ENCODE measurements around the gene SLC7A14. TPM values are rescaled to one million over a fixed set of nuclear protein-coding genes. Genes with fewer than 3 reads are reported as not detected.

The SLC7A14 gene
- polyA plus RNA-seq, 3 donors: not detected

DNA sequence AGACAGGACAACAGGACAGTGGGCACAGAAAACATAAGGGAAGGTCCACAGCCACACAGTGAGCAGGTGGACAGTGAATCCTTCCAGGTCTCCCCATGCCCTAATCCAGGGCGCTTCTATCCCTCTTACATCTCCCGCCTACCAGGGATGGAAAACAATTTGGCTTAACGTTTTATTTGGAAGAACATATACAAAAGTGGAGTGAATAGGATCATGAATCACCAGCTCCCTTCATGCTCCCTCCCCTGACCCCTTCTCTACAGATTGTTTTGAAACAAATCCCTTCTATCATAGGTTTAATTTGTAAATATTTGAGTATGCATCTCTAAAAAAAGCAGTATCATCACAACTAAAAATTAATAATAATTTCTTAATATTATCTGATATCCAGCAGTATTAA lies 114.7 kb downstream of the SLC7A14 start:
- Histone ChIP-seq H3K4me3 (replicated peaks in 1 of 3; ENCODE audit: low read depth in 2 of 3, low read length in 3 of 3) (no peak overlapping the region), H3K27ac (ENCODE audit: low read depth in 1 of 2, low read length in 2 of 2) (no peak overlapping the region), H2AFZ (ENCODE audit: insufficient read depth, low read depth, low read length, poor library complexity, severe bottlenecking) (no peak overlapping the region), H3K4me2 (replicated peaks; ENCODE audit: extremely low read depth, low read length, poor library complexity, severe bottlenecking) (no peak overlapping the region), H3K36me3 (replicated peaks in 1 of 2; ENCODE audit: control insufficient read depth in 1 of 2, insufficient read depth in 2 of 2, low read length in 2 of 2) (no peaks in the 10 kb centered on the region), H3K9ac (ENCODE audit: insufficient read depth, low read length, poor library complexity, severe bottlenecking) (no peak overlapping the region), H4K20me1 (ENCODE audit: insufficient read depth, low read length) (no peaks in the 10 kb centered on the region), H3K9me3 (replicated peaks in 1 of 2; ENCODE audit: control insufficient read depth in 1 of 2, insufficient read depth in 1 of 2, low read length in 2 of 2) (no peaks in the 10 kb centered on the region), H3K79me2 (ENCODE audit: insufficient read depth, low read length) (no peaks in the 10 kb centered on the region), H3K4me1 (ENCODE audit: control insufficient read depth in 1 of 2, insufficient read depth in 2 of 2, low read length in 2 of 2) (no peaks in the 10 kb centered on the region), H3K27me3 (ENCODE audit: control insufficient read depth in 2 of 2, insufficient read depth in 2 of 2, low read length in 2 of 2) (no peaks in the 10 kb centered on the region)
- DNase-seq: no peak
- no peaks in the 10 kb centered on the region for H3K4me1 Mint-ChIP-seq
- WGBS (ENCODE audit: insufficient coverage): no CpG with 5 or more reads among the region's 3 CpGs
- H3K9me3 Mint-ChIP-seq: peaks cover 0 to 4% (median 0%) of the 10 kb centered on the region in 7 donors
- H3K4me3 Mint-ChIP-seq: no peak overlapping the region
- H3K36me3 Mint-ChIP-seq: no peaks in the 10 kb centered on the region
- peaks cover 10 to 13% (median 12%) of the 10 kb centered on the region in 3 donors for H3K27me3 Mint-ChIP-seq (ENCODE audit: low read depth in 3 of 3)
- intact Hi-C loops (cut with micrococcal nuclease): no loop called here
- TF ChIP-seq, protein P1, sequence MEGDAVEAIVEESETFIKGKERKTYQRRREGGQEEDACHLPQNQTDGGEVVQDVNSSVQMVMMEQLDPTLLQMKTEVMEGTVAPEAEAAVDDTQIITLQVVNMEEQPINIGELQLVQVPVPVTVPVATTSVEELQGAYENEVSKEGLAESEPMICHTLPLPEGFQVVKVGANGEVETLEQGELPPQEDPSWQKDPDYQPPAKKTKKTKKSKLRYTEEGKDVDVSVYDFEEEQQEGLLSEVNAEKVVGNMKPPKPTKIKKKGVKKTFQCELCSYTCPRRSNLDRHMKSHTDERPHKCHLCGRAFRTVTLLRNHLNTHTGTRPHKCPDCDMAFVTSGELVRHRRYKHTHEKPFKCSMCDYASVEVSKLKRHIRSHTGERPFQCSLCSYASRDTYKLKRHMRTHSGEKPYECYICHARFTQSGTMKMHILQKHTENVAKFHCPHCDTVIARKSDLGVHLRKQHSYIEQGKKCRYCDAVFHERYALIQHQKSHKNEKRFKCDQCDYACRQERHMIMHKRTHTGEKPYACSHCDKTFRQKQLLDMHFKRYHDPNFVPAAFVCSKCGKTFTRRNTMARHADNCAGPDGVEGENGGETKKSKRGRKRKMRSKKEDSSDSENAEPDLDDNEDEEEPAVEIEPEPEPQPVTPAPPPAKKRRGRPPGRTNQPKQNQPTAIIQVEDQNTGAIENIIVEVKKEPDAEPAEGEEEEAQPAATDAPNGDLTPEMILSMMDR (IDR thresholded peaks at IDR 0.05): no peak
- H3K27ac Mint-ChIP-seq: no peak overlapping the region

DNA sequence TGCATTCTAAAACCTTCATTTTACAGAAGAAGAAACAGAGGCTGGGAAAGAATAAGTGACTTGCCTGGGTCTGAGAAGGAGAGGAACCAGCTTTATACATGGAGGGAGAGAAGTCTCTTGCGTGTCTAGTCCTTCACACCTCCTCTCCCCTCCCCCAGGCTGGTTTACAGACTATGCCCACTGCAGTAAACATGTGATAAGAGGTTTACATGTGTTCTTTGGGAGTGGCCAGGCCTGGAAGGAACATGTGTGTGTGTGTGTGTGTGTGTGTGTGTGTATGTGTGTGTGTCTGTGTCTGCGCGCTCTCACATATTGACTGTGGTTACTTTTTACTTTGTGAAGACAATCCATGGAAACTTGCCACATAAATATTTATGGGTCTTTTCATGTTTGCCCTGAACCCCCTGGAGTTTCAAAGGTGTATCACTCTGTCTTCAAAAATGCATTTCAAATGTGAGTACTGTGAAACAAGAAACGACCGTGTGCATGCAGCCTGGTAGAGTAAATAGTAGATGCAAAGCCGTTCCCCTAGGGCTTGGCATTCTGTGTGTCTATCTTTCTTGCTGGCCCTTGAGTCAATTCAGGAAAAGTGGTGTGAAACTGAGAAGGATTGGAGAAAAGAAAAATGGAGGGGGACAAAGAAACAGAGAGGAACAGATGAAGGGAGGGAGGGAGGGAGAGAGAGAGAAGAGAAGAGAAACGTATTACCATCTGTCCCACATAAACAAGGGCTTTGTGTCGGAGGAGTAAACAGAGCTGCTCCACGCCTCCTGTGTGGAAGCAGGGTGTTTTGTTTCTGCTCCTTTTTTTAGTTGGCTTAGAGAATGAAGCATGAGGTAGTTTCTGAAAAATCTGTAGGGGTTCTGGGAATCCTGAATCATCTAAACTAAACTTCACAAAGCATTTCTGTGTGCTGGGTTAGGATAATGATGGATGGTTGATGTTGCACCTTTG lies 115.5 kb downstream of the SLC7A14 start:
- intact Hi-C loops (cut with micrococcal nuclease): no loop called here
- peaks cover 9 to 13% (median 10%) of the 10 kb centered on the region in 3 donors for H3K27me3 Mint-ChIP-seq (ENCODE audit: low read depth in 3 of 3)
- Histone ChIP-seq H3K27ac (ENCODE audit: low read depth in 1 of 2, low read length in 2 of 2) (no peak overlapping the region), H3K4me3 (replicated peaks in 1 of 3; ENCODE audit: low read depth in 2 of 3, low read length in 3 of 3) (no peak overlapping the region), H4K20me1 (ENCODE audit: insufficient read depth, low read length) (no peaks in the 10 kb centered on the region), H3K4me1 (ENCODE audit: control insufficient read depth in 1 of 2, insufficient read depth in 2 of 2, low read length in 2 of 2) (no peaks in the 10 kb centered on the region), H3K9me3 (replicated peaks in 1 of 2; ENCODE audit: control insufficient read depth in 1 of 2, insufficient read depth in 1 of 2, low read length in 2 of 2) (no peaks in the 10 kb centered on the region), H3K4me2 (replicated peaks; ENCODE audit: extremely low read depth, low read length, poor library complexity, severe bottlenecking) (no peak overlapping the region), H2AFZ (ENCODE audit: insufficient read depth, low read depth, low read length, poor library complexity, severe bottlenecking) (no peak overlapping the region), H3K79me2 (ENCODE audit: insufficient read depth, low read length) (no peaks in the 10 kb centered on the region), H3K9ac (ENCODE audit: insufficient read depth, low read length, poor library complexity, severe bottlenecking) (no peak overlapping the region), H3K27me3 (ENCODE audit: control insufficient read depth in 2 of 2, insufficient read depth in 2 of 2, low read length in 2 of 2) (no peaks in the 10 kb centered on the region), H3K36me3 (replicated peaks in 1 of 2; ENCODE audit: control insufficient read depth in 1 of 2, insufficient read depth in 2 of 2, low read length in 2 of 2) (no peaks in the 10 kb centered on the region)
- no peaks in the 10 kb centered on the region for H3K4me1 Mint-ChIP-seq
- no peaks in the 10 kb centered on the region for H3K36me3 Mint-ChIP-seq
- peaks cover 0 to 4% (median 0%) of the 10 kb centered on the region in 7 donors for H3K9me3 Mint-ChIP-seq
- H3K27ac Mint-ChIP-seq: no peak overlapping the region
- WGBS (ENCODE audit: insufficient coverage): 49% methylated on average over 3 of the region's 9 CpGs
- TF ChIP-seq, protein P1 (IDR thresholded peaks at IDR 0.05): no peak
- no peak for DNase-seq
- H3K4me3 Mint-ChIP-seq: no peak overlapping the region
